Hepatocyte (in vitro differentiated cells): ENCODE data around the gene MRPS9.

ENCODE experiments used
- CTCF ChIP-seq: fragments of 200-600 bp; sonication (generic); IDR thresholded peaks from 2 replicates; pipeline ENCODE4 v1.5.1; 2016; ENCODE audit warnings: antibody characterized with exemption, mild to moderate bottlenecking; ENCODE audit not compliant: poor library complexity
- EZH2 ChIP-seq: fragments of 200-600 bp; sonication (generic); IDR thresholded peaks from 2 replicates; pipeline ENCODE4 v1.6.1; 2016; ENCODE audit warnings: antibody characterized with exemption, mild to moderate bottlenecking, borderline replicate concordance

- no peak for TF ChIP-seq CTCF
- TF ChIP-seq EZH2 = no peak
Measured at GRCh38 chr2:105129722-105130232, 91.9 kb downstream of the MRPS9 start.
